HEK293 (cell line): ENCODE results near the gene APH1A.

Experiments used
- TCF7L2 ChIP-seq: IDR thresholded peaks from 2 replicates; pipeline ENCODE4 v1.6.1; 2011; ENCODE audit warnings: low read depth, mild to moderate bottlenecking, inconsistent platforms, low read length, moderate library complexity, borderline replicate concordance
- YY1 ChIP-seq: fragments of 450-650 bp; formaldehyde crosslinking; IDR thresholded peaks from 2 replicates; pipeline ENCODE4 v1.5.1; 2018; ENCODE audit warnings: missing biosample characterization, missing genetic modification characterization
- ZBTB20 ChIP-seq: fragments of 450-650 bp; formaldehyde crosslinking; IDR thresholded peaks from 2 replicates; pipeline ENCODE4 v1.5.1; 2016; ENCODE audit warnings: missing biosample characterization, missing genetic modification characterization
- ZNF416 ChIP-seq: fragments of 450-650 bp; formaldehyde crosslinking; IDR thresholded peaks from 2 replicates; pipeline ENCODE4 v1.5.1; 2016; ENCODE audit warnings: missing biosample characterization, missing genetic modification characterization
- ZNF707 ChIP-seq: fragments of 450-650 bp; formaldehyde crosslinking; IDR thresholded peaks from 2 replicates; pipeline ENCODE4 v1.5.1; 2016; ENCODE audit warnings: missing biosample characterization, missing genetic modification characterization
- TF ChIP-seq, protein P1 (sequence below): fragments of 450-650 bp; formaldehyde crosslinking; IDR thresholded peaks from 2 replicates; pipeline ENCODE4 v1.5.1; 2016; ENCODE audit warnings: missing biosample characterization, missing genetic modification characterization
- TF ChIP-seq, protein P2 (sequence below): fragments of 450-650 bp; formaldehyde crosslinking; IDR thresholded peaks from 2 replicates; pipeline ENCODE4 v1.5.1; 2016; ENCODE audit warnings: missing biosample characterization, missing genetic modification characterization
- TF ChIP-seq, protein P3 (sequence below): fragments of 450-650 bp; formaldehyde crosslinking; IDR thresholded peaks from 2 replicates; pipeline ENCODE4 v1.5.1; 2016; ENCODE audit warnings: missing biosample characterization, missing genetic modification characterization

DNA sequence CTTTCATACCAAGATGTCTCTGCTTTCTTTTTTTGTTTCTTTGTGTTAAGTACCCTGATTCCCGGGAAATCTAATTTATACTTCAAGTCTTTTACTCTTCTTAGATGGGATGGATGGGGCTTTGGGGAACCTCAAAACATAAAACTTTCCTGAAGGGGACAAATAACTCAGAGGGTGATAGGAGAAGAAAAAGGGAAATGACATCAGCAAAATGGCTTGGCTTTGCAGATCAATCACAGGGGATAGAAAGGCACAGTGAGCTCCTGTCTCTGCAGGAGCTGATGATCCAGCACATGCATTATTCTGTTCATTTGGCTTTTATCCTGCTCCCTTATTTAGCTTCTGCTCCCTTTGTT lies 12.6 kb downstream of the APH1A start:
- TF ChIP-seq ZBTB20 (tag by site-specific recombination) (no peak), YY1 (tag by site-specific recombination) (no peak), ZNF416 (tag by site-specific recombination) (no peak), ZNF707 (tag by site-specific recombination) (no peak), TCF7L2 (no peak)
- TF ChIP-seq, protein P1, sequence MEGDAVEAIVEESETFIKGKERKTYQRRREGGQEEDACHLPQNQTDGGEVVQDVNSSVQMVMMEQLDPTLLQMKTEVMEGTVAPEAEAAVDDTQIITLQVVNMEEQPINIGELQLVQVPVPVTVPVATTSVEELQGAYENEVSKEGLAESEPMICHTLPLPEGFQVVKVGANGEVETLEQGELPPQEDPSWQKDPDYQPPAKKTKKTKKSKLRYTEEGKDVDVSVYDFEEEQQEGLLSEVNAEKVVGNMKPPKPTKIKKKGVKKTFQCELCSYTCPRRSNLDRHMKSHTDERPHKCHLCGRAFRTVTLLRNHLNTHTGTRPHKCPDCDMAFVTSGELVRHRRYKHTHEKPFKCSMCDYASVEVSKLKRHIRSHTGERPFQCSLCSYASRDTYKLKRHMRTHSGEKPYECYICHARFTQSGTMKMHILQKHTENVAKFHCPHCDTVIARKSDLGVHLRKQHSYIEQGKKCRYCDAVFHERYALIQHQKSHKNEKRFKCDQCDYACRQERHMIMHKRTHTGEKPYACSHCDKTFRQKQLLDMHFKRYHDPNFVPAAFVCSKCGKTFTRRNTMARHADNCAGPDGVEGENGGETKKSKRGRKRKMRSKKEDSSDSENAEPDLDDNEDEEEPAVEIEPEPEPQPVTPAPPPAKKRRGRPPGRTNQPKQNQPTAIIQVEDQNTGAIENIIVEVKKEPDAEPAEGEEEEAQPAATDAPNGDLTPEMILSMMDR (tag by site-specific recombination): no peak
- TF ChIP-seq, protein P2, sequence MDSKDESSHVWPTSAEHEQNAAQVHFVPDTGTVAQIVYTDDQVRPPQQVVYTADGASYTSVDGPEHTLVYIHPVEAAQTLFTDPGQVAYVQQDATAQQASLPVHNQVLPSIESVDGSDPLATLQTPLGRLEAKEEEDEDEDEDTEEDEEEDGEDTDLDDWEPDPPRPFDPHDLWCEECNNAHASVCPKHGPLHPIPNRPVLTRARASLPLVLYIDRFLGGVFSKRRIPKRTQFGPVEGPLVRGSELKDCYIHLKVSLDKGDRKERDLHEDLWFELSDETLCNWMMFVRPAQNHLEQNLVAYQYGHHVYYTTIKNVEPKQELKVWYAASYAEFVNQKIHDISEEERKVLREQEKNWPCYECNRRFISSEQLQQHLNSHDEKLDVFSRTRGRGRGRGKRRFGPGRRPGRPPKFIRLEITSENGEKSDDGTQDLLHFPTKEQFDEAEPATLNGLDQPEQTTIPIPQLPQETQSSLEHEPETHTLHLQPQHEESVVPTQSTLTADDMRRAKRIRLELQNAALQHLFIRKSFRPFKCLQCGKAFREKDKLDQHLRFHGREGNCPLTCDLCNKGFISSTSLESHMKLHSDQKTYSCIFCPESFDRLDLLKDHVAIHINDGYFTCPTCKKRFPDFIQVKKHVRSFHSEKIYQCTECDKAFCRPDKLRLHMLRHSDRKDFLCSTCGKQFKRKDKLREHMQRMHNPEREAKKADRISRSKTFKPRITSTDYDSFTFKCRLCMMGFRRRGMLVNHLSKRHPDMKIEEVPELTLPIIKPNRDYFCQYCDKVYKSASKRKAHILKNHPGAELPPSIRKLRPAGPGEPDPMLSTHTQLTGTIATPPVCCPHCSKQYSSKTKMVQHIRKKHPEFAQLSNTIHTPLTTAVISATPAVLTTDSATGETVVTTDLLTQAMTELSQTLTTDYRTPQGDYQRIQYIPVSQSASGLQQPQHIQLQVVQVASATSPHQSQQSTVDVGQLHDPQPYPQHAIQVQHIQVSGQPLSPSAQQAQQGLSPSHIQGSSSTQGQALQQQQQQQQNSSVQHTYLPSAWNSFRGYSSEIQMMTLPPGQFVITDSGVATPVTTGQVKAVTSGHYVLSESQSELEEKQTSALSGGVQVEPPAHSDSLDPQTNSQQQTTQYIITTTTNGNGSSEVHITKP: 0 out of 2 replicates have a peak, but pooled peaks have one; percentile 6
- TF ChIP-seq, protein P3, sequence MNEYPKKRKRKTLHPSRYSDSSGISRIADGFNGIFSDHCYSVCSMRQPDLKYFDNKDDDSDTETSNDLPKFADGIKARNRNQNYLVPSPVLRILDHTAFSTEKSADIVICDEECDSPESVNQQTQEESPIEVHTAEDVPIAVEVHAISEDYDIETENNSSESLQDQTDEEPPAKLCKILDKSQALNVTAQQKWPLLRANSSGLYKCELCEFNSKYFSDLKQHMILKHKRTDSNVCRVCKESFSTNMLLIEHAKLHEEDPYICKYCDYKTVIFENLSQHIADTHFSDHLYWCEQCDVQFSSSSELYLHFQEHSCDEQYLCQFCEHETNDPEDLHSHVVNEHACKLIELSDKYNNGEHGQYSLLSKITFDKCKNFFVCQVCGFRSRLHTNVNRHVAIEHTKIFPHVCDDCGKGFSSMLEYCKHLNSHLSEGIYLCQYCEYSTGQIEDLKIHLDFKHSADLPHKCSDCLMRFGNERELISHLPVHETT (tag by site-specific recombination): no peak
